Measurements from ENCODE around the gene TRUB1.
"Not testable (repeated sequence)": the region's sequence is repeated elsewhere in the genome, so short reads cannot be mapped to it uniquely, and the experiment has no call there.

TRUB1 gene

GRCh38 chr10:114925587-114926586 is 12.1 kb upstream of the TRUB1 start:
- DNase-seq, result no peak

- no peak for DNase-seq
Observed at GRCh38 chr10:114928818-114929217, 9.2 kb upstream of the TRUB1 start.

GRCh38 chr10:114930320-114930719 is 7.7 kb upstream of the TRUB1 start:
- DNase-seq, result no peak

DNA sequence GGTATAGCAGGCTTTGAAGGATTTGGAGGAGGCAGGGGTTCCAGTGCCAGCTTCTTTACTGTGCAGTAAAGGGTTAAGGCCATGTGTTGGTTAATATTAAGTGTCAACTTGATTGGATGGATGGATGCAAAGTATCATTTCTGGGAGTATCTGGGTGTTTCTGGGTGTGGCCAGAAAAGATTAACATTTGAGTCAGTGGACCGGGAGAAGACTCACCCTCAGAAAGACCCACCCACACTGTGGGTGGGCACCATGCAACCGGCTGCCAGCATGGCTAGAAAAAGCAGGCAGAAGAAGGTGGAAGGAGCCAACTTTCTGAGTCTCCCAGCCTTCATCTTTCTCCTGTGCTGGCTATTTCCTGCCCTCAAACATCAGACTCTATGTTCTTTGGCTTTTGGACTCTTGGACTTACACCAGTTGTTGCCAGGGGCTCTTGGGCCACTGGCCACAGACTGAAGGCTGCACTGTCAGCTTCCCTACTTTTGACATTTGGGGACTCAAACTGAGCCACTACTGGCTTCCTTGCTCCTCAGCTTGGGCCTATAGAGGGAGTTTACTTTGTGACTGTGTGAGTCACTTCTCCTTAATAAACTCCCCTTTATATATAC is 6.8 kb upstream of the TRUB1 start:
- DNase-seq, result no peak

GRCh38 chr10:114932225-114932624 is 5.8 kb upstream of the TRUB1 start:
- no peak for DNase-seq

GRCh38 chr10:114932945-114933344 is 5.0 kb upstream of the TRUB1 start:
- DNase-seq, result no peak

DNA sequence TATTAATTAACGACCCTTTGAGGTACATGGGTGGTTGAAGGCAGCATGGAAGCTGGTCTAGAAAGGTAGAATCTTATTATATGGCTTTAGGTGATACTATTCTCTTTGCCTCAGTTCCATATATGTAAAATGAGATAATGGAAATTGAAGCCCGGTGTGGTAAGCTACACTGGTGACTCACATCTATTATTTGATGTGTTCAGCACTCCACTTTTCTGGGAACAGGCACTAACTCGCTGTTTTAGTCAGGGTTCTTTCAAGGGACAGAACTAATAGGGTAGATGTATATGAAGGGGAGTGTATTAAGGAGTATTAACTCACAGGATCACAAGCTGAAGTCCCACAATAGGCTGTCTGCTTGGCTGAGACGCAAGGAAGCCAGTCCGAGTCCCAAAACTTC is 4.4 kb upstream of the TRUB1 start:
- DNase-seq, result no peak

GRCh38 chr10:114933995-114934394 is 4.0 kb upstream of the TRUB1 start:
- not testable (repeated sequence) for DNase-seq

DNA sequence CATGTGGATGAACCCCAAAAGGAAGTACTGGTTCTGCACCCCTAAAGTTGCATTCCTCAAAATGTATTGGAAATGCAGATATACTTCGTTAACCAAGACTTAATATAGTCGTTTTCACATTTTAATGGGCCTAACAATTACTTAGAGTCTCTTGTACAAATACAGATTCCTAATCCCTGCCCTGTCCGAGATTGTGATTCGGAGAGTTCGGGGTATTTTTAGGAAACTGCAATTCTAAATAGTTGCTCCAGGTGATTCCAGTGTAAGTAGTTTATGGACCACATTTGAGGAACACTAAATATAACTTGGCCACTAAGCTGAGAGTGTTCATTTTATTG is 830 bp downstream of the TRUB1 start:
- DNase-seq, result no peak

DNA sequence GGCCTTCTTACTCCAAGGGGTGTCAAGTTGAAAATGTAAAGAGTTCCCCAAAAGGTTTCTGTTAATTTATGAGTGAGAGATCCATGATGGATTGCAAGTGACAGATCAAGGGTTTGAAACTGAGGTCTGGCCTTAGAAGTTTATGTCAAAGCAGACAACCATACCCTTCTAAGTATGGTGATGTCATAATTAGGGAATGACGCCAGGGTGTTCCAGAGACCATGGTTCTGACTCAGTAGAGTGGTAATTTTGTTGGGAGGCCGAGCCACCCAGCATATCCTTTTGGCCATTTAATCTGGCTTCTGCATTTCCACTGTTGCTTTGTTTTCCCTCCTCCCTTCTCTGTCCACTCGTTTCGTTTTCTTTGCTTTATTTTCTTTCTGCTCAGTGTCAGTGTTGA is 2.7 kb downstream of the TRUB1 start:
- DNase-seq, result no peak

GRCh38 chr10:114943000-114943399 is 5.0 kb downstream of the TRUB1 start:
- DNase-seq, result no peak

- DNase-seq, result no peak
Observed at GRCh38 chr10:114953047-114953446, 15.1 kb downstream of the TRUB1 start.

DNA sequence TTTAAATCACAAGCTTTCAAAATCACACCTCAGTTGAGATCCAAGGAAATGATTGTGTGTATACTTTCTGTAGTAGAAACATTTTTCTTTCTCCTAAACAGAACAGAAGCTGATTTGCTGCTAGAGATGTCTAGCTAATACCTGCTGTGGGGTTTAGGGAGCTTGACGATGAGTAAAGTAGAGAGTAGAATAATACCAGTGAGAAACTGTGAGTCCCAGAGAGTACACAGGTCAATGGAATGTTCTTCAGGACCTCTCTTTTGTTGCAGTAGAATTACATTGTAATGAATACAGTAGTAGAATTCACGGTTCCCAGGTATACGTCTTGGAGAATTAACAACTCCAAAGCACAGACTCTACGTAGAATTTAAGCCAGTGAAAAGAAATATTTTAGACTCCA is 18.0 kb downstream of the TRUB1 start:
- no peak for DNase-seq

DNA sequence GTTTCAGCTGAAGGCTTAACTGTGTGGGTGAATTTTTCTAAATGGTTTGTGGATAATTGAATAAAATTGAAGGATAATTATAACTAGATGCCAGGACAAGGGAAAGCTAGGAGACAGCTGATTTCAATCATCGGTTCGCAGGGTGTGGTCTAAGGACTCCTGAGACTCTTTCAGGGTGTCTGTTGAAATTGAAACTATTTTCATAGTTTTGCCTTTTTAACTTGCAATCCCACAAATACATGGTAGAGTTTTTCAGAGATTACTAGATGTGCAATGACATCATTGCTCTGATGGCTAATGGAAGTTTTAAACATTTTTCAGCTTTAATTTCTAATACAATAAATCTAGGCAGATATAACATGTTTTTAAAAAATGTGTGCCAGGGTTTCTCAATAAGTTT is 18.5 kb downstream of the TRUB1 start:
- no peak for DNase-seq

DNA sequence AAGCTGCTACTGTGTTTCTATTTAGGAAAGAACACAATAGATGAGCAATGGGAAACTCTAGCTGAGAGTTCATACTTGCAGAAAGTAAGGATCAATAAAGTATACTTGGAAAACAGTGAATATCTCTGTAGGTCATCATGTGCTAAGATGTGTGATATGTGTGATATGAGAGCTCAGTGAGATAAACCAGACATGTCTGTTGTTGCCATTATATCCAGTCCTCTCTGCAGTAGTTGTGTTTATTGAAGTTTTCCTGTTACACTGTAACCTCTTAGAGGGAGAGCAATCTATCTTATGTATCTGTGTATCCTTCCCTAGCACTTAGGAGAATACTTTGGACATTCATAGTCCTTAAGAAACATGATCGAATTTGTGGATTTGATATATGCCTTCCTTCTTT is 19.1 kb downstream of the TRUB1 start:
- no peak for DNase-seq

GRCh38 chr10:114957673-114958072 is 19.7 kb downstream of the TRUB1 start:
- no peak for DNase-seq

- no peak for DNase-seq
Observed at GRCh38 chr10:114962441-114962840, 24.4 kb downstream of the TRUB1 start.

DNA sequence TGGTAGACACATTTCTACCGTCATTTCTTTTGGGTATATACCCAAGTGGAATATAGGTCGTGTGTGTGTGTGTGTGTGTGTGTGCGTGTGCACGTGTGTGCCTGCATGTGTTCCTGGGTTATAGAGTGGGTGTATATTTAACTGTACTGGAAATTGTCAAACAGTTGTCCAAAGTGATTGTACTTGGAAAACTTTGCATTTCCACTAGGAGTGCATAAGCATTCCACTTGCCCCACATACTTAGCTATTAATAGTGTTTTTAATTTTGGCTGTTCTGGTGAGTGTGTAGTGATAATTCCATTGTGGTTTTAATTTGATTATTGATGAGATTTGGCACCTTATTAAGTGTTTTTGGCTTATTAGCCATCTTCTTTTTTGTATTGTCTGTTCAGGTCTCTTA is 25.9 kb downstream of the TRUB1 start:
- no peak for DNase-seq

- peak; percentile 46 to 88 for DNase-seq
Observed at GRCh38 chr10:114967071-114967470, 29.1 kb downstream of the TRUB1 start.

DNA sequence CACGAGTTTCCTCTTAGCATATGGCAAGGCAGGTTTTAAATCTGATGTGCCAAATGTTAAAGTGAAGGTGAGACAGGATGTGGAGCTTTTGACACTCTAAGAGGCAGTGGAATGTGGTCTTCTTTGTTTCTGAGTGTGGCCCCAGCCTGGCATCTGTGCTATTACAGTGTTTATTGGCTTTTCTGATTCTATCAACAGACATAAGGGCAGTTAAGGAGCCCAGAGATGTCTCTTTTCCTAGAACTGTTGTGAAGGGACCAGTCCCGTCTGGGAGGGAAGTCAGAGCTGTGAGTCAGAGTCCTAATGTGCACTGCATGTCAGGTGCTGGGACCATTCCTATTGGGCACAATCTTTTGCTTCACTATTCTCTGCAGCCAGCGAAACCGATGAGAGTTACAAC is 32.5 kb downstream of the TRUB1 start:
- peak in 1 of 2 donors; percentile 3 for DNase-seq

GRCh38 chr10:114973306-114973705 is 35.3 kb downstream of the TRUB1 start:
- DNase-seq, result no peak

- no peak for DNase-seq
Observed at GRCh38 chr10:114973997-114974396, 36.0 kb downstream of the TRUB1 start.

- no peak for DNase-seq
Observed at GRCh38 chr10:114974625-114975024, 36.6 kb downstream of the TRUB1 start.

GRCh38 chr10:114975091-114975490 is 37.1 kb downstream of the TRUB1 start:
- DNase-seq, result no peak

- no peak for DNase-seq
Observed at GRCh38 chr10:114982989-114983388, 45.0 kb downstream of the TRUB1 start.

All from inflammatory macrophage treated with lipopolysaccharide for 1 hour (primary cell).